ENCODE results near the gene TULP1.

Gene TULP1

DNA sequence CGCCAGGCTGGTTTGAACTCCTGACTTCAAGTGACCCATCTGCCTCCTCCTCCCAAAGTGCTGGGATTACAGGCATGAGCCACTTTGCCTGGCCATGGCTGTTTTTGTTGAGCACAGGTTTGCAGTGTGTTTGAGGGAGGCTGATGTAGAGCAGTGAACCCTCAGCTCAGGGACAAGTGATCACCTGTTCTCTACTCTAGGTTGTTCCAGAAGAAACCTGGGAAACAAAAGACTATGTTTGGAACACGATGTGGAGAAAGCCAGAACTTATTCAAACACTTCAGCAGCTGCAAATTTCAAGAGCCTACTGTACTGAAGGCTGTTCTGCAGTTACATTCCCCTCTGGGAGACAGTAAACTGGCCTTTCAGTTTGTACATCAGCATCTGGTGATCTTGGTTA is 4.7 kb downstream of the TULP1 start:
- no peak for DNase-seq
- intact Hi-C loops (cut with DNase I; ENCODE audit: low total_unique reads) = no loop called here
- H3K36me3 ChIP-seq = no peaks in the 10 kb centered on the region
- peaks cover 0 to 17% (median 8%) of the 10 kb centered on the region in 4 donors for H3K4me1 ChIP-seq
- TF ChIP-seq, protein P1, sequence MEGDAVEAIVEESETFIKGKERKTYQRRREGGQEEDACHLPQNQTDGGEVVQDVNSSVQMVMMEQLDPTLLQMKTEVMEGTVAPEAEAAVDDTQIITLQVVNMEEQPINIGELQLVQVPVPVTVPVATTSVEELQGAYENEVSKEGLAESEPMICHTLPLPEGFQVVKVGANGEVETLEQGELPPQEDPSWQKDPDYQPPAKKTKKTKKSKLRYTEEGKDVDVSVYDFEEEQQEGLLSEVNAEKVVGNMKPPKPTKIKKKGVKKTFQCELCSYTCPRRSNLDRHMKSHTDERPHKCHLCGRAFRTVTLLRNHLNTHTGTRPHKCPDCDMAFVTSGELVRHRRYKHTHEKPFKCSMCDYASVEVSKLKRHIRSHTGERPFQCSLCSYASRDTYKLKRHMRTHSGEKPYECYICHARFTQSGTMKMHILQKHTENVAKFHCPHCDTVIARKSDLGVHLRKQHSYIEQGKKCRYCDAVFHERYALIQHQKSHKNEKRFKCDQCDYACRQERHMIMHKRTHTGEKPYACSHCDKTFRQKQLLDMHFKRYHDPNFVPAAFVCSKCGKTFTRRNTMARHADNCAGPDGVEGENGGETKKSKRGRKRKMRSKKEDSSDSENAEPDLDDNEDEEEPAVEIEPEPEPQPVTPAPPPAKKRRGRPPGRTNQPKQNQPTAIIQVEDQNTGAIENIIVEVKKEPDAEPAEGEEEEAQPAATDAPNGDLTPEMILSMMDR (IDR thresholded peaks at IDR 0.05) = no peak
- peaks cover 3 to 93% of the 10 kb centered on the region in 2 donors for H3K27me3 ChIP-seq
- no peaks in the 10 kb centered on the region for H3K9me3 ChIP-seq
- no peak overlapping the region for H3K4me3 ChIP-seq
- H3K27ac ChIP-seq = no peak overlapping the region

DNA sequence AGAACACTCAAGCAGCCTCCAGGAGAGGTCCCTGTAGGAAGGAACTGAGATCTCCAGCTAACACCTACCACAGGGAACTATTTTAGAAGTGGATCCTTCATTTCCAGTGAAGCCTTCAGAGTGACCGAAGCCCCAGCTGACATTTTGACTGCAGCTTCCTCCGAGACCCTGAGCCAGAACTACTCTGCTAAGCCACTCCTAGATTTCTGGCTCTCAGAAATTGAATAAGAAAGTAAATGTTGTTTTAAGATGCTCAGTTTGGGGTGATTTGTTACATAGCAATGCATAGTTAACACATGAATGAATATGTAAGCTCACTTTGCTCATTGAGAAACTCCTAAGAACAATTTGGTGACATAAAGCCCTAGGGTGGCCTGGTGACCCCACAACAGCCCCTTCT is 5.5 kb downstream of the TULP1 start:
- H3K4me3 ChIP-seq = no peak overlapping the region
- H3K27ac ChIP-seq = no peak overlapping the region
- no peaks in the 10 kb centered on the region for H3K9me3 ChIP-seq
- TF ChIP-seq, protein P1 (IDR thresholded peaks at IDR 0.05) = no peak
- no peak for DNase-seq
- intact Hi-C loops (cut with DNase I; ENCODE audit: low total_unique reads) = no loop called here
- H3K27me3 ChIP-seq = peaks cover 3 to 90% of the 10 kb centered on the region in 2 donors
- peaks cover 0 to 17% (median 8%) of the 10 kb centered on the region in 4 donors for H3K4me1 ChIP-seq
- H3K36me3 ChIP-seq = no peaks in the 10 kb centered on the region

DNA sequence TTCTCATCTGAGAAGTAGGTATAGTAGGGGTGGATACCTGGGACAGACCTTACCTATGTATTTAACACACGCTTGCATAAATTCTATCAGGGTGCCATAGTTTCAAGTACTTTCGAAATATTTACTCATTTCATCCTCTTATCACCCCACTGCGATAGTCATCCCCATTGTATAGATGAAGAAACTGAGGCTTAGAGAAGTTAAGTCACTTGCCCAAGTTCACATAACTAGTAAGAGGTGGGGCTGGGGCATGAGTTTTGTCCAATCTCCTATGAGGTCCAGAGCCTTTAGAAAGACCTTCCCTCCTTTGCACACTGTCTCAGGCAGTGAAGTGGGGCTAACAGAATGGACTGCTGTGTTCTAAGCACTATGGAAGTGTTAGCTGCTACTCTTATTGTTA is 6.2 kb downstream of the TULP1 start:
- peaks cover 0 to 84% of the 10 kb centered on the region in 2 donors for H3K27me3 ChIP-seq
- intact Hi-C loops (cut with DNase I; ENCODE audit: low total_unique reads) = no loop called here

DNA sequence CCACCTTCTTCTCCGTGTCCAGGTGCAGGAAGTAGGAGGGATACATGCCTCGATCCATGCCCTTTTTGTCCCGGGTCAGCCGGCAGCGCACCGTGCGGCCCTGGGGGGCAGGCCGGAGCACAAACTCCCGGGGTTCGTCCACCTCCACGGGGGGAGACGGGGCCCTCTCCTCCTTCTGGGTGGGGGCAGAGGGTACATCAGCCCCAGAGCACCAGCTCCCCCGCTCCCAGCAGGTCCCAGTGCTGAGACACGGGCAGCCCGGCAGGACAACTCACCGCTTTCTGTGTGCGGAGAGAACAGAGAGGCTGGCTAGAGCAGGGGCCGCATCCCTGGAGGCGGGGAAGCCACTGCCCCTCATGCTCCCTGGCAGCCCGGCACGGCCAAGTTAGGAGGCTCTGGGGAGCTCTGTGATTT is 6.7 kb downstream of the TULP1 start:
- H3K4me1 ChIP-seq = peaks cover 0 to 8% (median 0%) of the 10 kb centered on the region in 4 donors
- no peaks in the 10 kb centered on the region for H3K9me3 ChIP-seq
- no peak overlapping the region for H3K4me3 ChIP-seq
- TF ChIP-seq, protein P1 (IDR thresholded peaks at IDR 0.05) = no peak
- H3K36me3 ChIP-seq = no peaks in the 10 kb centered on the region
- intact Hi-C loops (cut with DNase I; ENCODE audit: low total_unique reads) = no loop called here
- no peak for DNase-seq
- peaks cover 0 to 78% of the 10 kb centered on the region in 2 donors for H3K27me3 ChIP-seq
- no peak overlapping the region for H3K27ac ChIP-seq

More for the DNA sequence above, 6.2 kb downstream of the TULP1 start:
- H3K27ac ChIP-seq = no peak overlapping the region
- no peak overlapping the region for H3K4me3 ChIP-seq
- peaks cover 0 to 11% (median 1%) of the 10 kb centered on the region in 4 donors for H3K4me1 ChIP-seq
- H3K9me3 ChIP-seq = no peaks in the 10 kb centered on the region
- TF ChIP-seq, protein P1 (IDR thresholded peaks at IDR 0.05) = no peak
- DNase-seq = no peak
- H3K36me3 ChIP-seq = no peaks in the 10 kb centered on the region

DNA sequence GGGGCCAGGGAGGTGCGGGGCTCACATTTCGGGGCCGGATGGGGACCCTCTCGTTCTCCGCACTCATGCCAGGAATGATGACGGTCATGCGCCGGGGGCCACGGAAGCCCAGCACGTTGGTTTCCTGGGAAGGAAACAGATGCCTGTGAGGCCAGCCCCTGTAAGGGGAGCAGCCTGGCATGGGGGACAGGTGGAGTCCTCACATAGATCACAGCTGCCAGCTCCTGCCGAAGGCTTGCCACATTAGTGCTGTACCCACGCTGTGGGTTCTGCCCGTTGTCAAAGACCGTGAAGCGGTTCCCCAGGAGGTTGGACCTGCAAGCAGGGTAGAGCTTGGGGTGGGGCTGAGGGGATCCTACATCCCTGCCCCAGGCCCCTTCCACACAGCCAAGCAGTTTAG is 9.2 kb downstream of the TULP1 start:
- TF ChIP-seq, protein P1 (IDR thresholded peaks at IDR 0.05) = no peak
- DNase-seq = no peak
- H3K36me3 ChIP-seq = no peaks in the 10 kb centered on the region
- no peak overlapping the region for H3K4me3 ChIP-seq
- peaks cover 0 to 15% (median under 1%) of the 10 kb centered on the region in 4 donors for H3K4me1 ChIP-seq
- no peaks in the 10 kb centered on the region for H3K9me3 ChIP-seq
- intact Hi-C loops (cut with DNase I; ENCODE audit: low total_unique reads) = no loop called here
- H3K27me3 ChIP-seq = peaks cover 0 to 54% of the 10 kb centered on the region in 2 donors
- H3K27ac ChIP-seq = no peak overlapping the region

DNA sequence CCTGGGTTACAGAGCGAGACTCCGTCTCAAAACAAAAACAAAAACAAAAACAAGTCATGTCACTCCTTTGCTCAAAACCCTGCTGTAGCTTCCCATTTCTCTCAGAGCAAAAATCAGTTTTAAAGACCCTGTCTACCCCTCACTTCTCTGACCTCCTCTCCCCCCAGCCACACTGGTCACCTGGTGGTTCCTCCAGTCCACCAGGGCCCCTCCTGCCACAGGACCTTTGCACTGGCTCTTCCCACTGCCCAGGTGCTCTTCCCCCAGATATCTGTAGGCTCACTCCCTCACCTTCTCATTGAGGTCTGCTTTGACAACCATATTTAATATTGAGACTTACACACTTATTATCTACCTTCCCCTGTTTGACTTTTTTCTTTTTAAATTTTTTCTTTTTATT is 10.9 kb downstream of the TULP1 start:
- TF ChIP-seq, protein P1 (IDR thresholded peaks at IDR 0.05) = no peak
- H3K36me3 ChIP-seq = no peaks in the 10 kb centered on the region
- no peak for DNase-seq
- no peak overlapping the region for H3K27ac ChIP-seq
- intact Hi-C loops (cut with DNase I; ENCODE audit: low total_unique reads) = no loop called here
- no peak overlapping the region for H3K4me3 ChIP-seq
- H3K9me3 ChIP-seq = no peaks in the 10 kb centered on the region
- H3K4me1 ChIP-seq = peaks cover 0 to 25% (median 8%) of the 10 kb centered on the region in 4 donors
- peaks cover 0 to 38% of the 10 kb centered on the region in 2 donors for H3K27me3 ChIP-seq
